Measurements from ENCODE around the gene KCNJ15. TPM values are rescaled to one million over a fixed set of nuclear protein-coding genes. Genes with fewer than 3 reads are reported as not detected.
"Not testable (repeated sequence)": the region's sequence is repeated elsewhere in the genome, so short reads cannot be mapped to it uniquely, and the experiment has no call there.

Gene KCNJ15
- total RNA-seq, 1 experiment from 2014 or later: not detected

GRCh38 chr21:38236232-38236631, 20.6 kb upstream of the KCNJ15 start:
- no peaks in the 10 kb centered on the region for H3K36me3 ChIP-seq
- H3K4me3 ChIP-seq: no peak overlapping the region
- no peak overlapping the region for H3K27ac ChIP-seq
- H3K27me3 ChIP-seq: no peaks in the 10 kb centered on the region
- no peaks in the 10 kb centered on the region for H3K9me3 ChIP-seq (replicated peaks)
- no peak for DNase-seq
- H3K4me1 ChIP-seq: no peaks in the 10 kb centered on the region

GRCh38 chr21:38239672-38240071, 17.1 kb upstream of the KCNJ15 start:
- no peaks in the 10 kb centered on the region for H3K9me3 ChIP-seq (replicated peaks)
- no peaks in the 10 kb centered on the region for H3K27me3 ChIP-seq
- H3K4me3 ChIP-seq: no peak overlapping the region
- no peak for DNase-seq
- no peaks in the 10 kb centered on the region for H3K36me3 ChIP-seq
- no peaks in the 10 kb centered on the region for H3K4me1 ChIP-seq
- H3K27ac ChIP-seq: no peak overlapping the region

- H3K27me3 ChIP-seq: no peaks in the 10 kb centered on the region
- no peak for DNase-seq
- H3K4me1 ChIP-seq: peaks cover under 1% of the 10 kb centered on the region; the same call in 1 of the 2 replicates
- H3K4me3 ChIP-seq: no peak overlapping the region
- no peaks in the 10 kb centered on the region for H3K36me3 ChIP-seq
- no peak overlapping the region for H3K27ac ChIP-seq
- no peaks in the 10 kb centered on the region for H3K9me3 ChIP-seq (replicated peaks)
Measured at GRCh38 chr21:38240129-38240528, 16.7 kb upstream of the KCNJ15 start.

GRCh38 chr21:38241029-38241740, 15.6 kb upstream of the KCNJ15 start:
- Histone ChIP-seq H3K4me3 (no peak overlapping the region), H3K9me3 (replicated peaks) (no peaks in the 10 kb centered on the region), H3K4me1 (peaks cover 6% of the 10 kb centered on the region; the same call in 1 of the 2 replicates), H3K36me3 (no peaks in the 10 kb centered on the region), H3K27me3 (no peaks in the 10 kb centered on the region), H3K27ac (no peak overlapping the region)
- no peak for DNase-seq

- peaks cover 6% of the 10 kb centered on the region; the same call in 1 of the 2 replicates for H3K4me1 ChIP-seq
- H3K4me3 ChIP-seq: no peak overlapping the region
- H3K27ac ChIP-seq: no peak overlapping the region
- no peaks in the 10 kb centered on the region for H3K9me3 ChIP-seq (replicated peaks)
- H3K36me3 ChIP-seq: no peaks in the 10 kb centered on the region
- no peak for DNase-seq
- no peaks in the 10 kb centered on the region for H3K27me3 ChIP-seq
Measured at GRCh38 chr21:38242061-38242460, 14.7 kb upstream of the KCNJ15 start.

- no peak overlapping the region for H3K27ac ChIP-seq
- H3K36me3 ChIP-seq: no peaks in the 10 kb centered on the region
- H3K4me3 ChIP-seq: no peak overlapping the region
- no peak for DNase-seq
- H3K4me1 ChIP-seq: peaks cover 6% of the 10 kb centered on the region; the same call in 1 of the 2 replicates
- no peaks in the 10 kb centered on the region for H3K9me3 ChIP-seq (replicated peaks)
- no peaks in the 10 kb centered on the region for H3K27me3 ChIP-seq
Measured at GRCh38 chr21:38243732-38244406, 12.9 kb upstream of the KCNJ15 start.

- no peaks in the 10 kb centered on the region for H3K9me3 ChIP-seq (replicated peaks)
- no peak overlapping the region for H3K4me3 ChIP-seq
- H3K4me1 ChIP-seq: peaks cover 6% of the 10 kb centered on the region; the same call in 1 of the 2 replicates
- no peaks in the 10 kb centered on the region for H3K36me3 ChIP-seq
- no peak for DNase-seq
- no peak overlapping the region for H3K27ac ChIP-seq
- H3K27me3 ChIP-seq: no peaks in the 10 kb centered on the region
Measured at GRCh38 chr21:38244407-38244787, 12.4 kb upstream of the KCNJ15 start.

- Histone ChIP-seq H3K9me3 (replicated peaks) (no peaks in the 10 kb centered on the region), H3K27ac (no peak overlapping the region), H3K27me3 (no peaks in the 10 kb centered on the region), H3K4me3 (no peak overlapping the region), H3K36me3 (no peaks in the 10 kb centered on the region), H3K4me1 (peaks cover 6% of the 10 kb centered on the region; the same call in 1 of the 2 replicates)
- DNase-seq: peak; percentile 17 to 28
Measured at GRCh38 chr21:38244885-38245869, 11.6 kb upstream of the KCNJ15 start.

- no peak for DNase-seq
- Histone ChIP-seq H3K27ac (no peak overlapping the region), H3K36me3 (no peaks in the 10 kb centered on the region)
Measured at GRCh38 chr21:38246511-38246910, 10.3 kb upstream of the KCNJ15 start.

GRCh38 chr21:38247054-38247453, 9.7 kb upstream of the KCNJ15 start:
- H3K4me3 ChIP-seq; H3K36me3 ChIP-seq; H3K9me3 ChIP-seq (replicated peaks); H3K27me3 ChIP-seq; H3K4me1 ChIP-seq; DNase-seq; H3K27ac ChIP-seq: not testable (repeated sequence)

More at GRCh38 chr21:38246511-38246910, 10.3 kb upstream of the KCNJ15 start:
- H3K4me1 ChIP-seq: peaks cover 6% of the 10 kb centered on the region; the same call in 1 of the 2 replicates
- no peaks in the 10 kb centered on the region for H3K9me3 ChIP-seq (replicated peaks)
- H3K27me3 ChIP-seq: no peaks in the 10 kb centered on the region
- no peak overlapping the region for H3K4me3 ChIP-seq

- Histone ChIP-seq H3K27ac (no peak overlapping the region), H3K27me3 (no peaks in the 10 kb centered on the region), H3K36me3 (no peaks in the 10 kb centered on the region), H3K4me1 (peaks cover 6% of the 10 kb centered on the region; the same call in 1 of the 2 replicates), H3K9me3 (replicated peaks) (no peaks in the 10 kb centered on the region), H3K4me3 (no peak overlapping the region)
- no peak for DNase-seq
Measured at GRCh38 chr21:38247738-38248510, 8.9 kb upstream of the KCNJ15 start.

- Histone ChIP-seq H3K27ac (no peak overlapping the region), H3K27me3 (no peaks in the 10 kb centered on the region)
Measured at GRCh38 chr21:38249256-38249655, 7.5 kb upstream of the KCNJ15 start.

GRCh38 chr21:38249696-38250278, 7.0 kb upstream of the KCNJ15 start:
- DNase-seq: no peak
- no peaks in the 10 kb centered on the region for H3K27me3 ChIP-seq
- H3K4me3 ChIP-seq: no peak overlapping the region
- no peaks in the 10 kb centered on the region for H3K36me3 ChIP-seq
- H3K27ac ChIP-seq: no peak overlapping the region
- H3K9me3 ChIP-seq (replicated peaks): no peaks in the 10 kb centered on the region
- peaks cover 6% of the 10 kb centered on the region; the same call in 1 of the 2 replicates for H3K4me1 ChIP-seq

More at GRCh38 chr21:38249256-38249655, 7.5 kb upstream of the KCNJ15 start:
- H3K4me1 ChIP-seq: peaks cover 6% of the 10 kb centered on the region; the same call in 1 of the 2 replicates
- no peak for DNase-seq
- no peaks in the 10 kb centered on the region for H3K36me3 ChIP-seq
- no peaks in the 10 kb centered on the region for H3K9me3 ChIP-seq (replicated peaks)
- no peak overlapping the region for H3K4me3 ChIP-seq
